DOHH2 (cell line): ENCODE results near the gene MEGF11.

ENCODE experiments used
- EZH2phosphoT487 ChIP-seq: fragments of 200-600 bp; sonication (generic); IDR thresholded peaks from 2 replicates; pipeline ENCODE4 v1.6.1; 2017; ENCODE audit warnings: borderline replicate concordance, mild to moderate bottlenecking, antibody characterized with exemption, low read length, moderate library complexity, mixed read lengths
- TF ChIP-seq, protein P1 (sequence below): fragments of 200-600 bp; sonication (generic); IDR thresholded peaks from one replicate; pipeline ENCODE4 v1.5.1; 2014; ENCODE audit warnings: antibody characterized with exemption, mild to moderate bottlenecking, low read depth, low read length; ENCODE audit not compliant: poor library complexity, severe bottlenecking

- TF ChIP-seq EZH2phosphoT487 = no peak
- TF ChIP-seq, protein P1, sequence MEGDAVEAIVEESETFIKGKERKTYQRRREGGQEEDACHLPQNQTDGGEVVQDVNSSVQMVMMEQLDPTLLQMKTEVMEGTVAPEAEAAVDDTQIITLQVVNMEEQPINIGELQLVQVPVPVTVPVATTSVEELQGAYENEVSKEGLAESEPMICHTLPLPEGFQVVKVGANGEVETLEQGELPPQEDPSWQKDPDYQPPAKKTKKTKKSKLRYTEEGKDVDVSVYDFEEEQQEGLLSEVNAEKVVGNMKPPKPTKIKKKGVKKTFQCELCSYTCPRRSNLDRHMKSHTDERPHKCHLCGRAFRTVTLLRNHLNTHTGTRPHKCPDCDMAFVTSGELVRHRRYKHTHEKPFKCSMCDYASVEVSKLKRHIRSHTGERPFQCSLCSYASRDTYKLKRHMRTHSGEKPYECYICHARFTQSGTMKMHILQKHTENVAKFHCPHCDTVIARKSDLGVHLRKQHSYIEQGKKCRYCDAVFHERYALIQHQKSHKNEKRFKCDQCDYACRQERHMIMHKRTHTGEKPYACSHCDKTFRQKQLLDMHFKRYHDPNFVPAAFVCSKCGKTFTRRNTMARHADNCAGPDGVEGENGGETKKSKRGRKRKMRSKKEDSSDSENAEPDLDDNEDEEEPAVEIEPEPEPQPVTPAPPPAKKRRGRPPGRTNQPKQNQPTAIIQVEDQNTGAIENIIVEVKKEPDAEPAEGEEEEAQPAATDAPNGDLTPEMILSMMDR = no peak
These were observed 216.7 kb downstream of the MEGF11 start for GRCh38 chr15:66036859-66037258.
